Erythroblast (primary cell): ENCODE data around the gene TRIP13.
A peak's percentile ranks its signal among the peaks of the same experiment; 100 is the strongest.

Experiments used
- DNase-seq, 2 experiments: peaks; one replicate each; lab custom pipeline; 2025; lab: John Stamatoyannopoulos, UW
- GATA1 ChIP-seq: IDR thresholded peaks from 2 replicates; pipeline ENCODE4 v1.6.1; 2011; ENCODE audit warnings: low read depth, mild to moderate bottlenecking, control low read depth, low read length, moderate library complexity
- POLR2A ChIP-seq: IDR thresholded peaks from 2 replicates; pipeline ENCODE4 v1.6.1; 2011; ENCODE audit warnings: mild to moderate bottlenecking, low read length

TRIP13 gene

GRCh38 chr5:963673-964531 is 71.2 kb downstream of the TRIP13 start:
- DNase-seq = peak; percentile 62 to 67
- TF ChIP-seq GATA1 = no peak
- TF ChIP-seq POLR2A = no peak

DNA sequence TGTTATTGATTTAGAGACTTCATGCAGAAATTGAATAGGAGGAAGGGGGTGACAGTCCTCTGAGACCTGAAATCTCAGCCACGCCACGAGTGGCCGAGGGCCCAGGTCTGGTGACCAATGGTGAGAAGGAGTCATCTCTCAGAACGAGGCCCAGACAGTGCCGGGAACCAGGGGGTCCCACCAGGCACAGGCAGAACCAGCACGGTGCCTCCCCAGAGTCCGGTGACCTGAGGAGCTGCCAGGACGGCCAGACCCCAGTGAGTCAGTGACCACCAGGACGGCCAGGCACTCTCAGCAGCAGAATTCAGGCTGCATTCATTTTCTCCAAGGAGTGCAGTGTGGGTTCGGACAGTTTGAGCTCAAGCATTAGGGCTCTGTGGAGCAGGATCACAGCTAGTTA is 72.1 kb downstream of the TRIP13 start:
- DNase-seq = no peak
- no peak for TF ChIP-seq POLR2A
- no peak for TF ChIP-seq GATA1

GRCh38 chr5:965604-966344 is 73.1 kb downstream of the TRIP13 start:
- no peak for DNase-seq
- no peak for TF ChIP-seq GATA1
- no peak for TF ChIP-seq POLR2A

- DNase-seq = no peak
- no peak for TF ChIP-seq POLR2A
- no peak for TF ChIP-seq GATA1
These were observed 73.6 kb downstream of the TRIP13 start for GRCh38 chr5:966345-966710.

DNA sequence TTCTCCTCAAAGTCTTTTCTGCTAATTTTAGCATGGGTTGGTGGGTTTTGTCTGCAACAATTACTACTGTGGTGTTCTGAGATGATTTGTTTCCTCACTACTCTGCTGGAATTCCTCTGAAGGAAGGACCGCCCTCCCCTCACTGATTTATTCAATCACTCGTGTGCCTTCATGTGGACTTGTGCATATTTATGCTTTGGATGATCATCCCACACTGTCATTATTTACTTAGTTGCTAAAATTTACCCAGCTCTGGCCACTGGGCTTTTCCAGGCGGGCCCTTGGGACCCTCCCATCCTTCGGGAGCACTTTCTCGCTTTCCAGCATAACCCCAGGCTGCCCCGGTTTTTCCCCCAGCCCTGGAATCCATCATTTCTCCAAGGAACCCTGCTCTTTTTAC is 74.3 kb downstream of the TRIP13 start:
- no peak for DNase-seq
- TF ChIP-seq GATA1 (no peak), POLR2A (no peak)
